CD14-positive monocyte (primary cell): ENCODE data around the gene SNX8. TPM values are rescaled to one million over a fixed set of nuclear protein-coding genes. Genes with fewer than 3 reads are reported as not detected.

Source experiments
- DNase-seq, 3 donors: peaks; one replicate each; pipeline ENCODE4 v3.0.0-alpha.2; 2011 to 2022
- H2AFZ ChIP-seq: 2 replicates; pipeline ENCODE4 v1.6.0; 2012; ENCODE audit warnings: mild to moderate bottlenecking, low read depth, low read length, inconsistent platforms; ENCODE audit not compliant: insufficient read depth, poor library complexity, severe bottlenecking
- H3K27ac ChIP-seq, 2 donors: 1 replicate in 1 of 2; 2 replicates in 1 of 2; pipeline ENCODE4 v1.5.1; 2012 to 2013; ENCODE audit warnings: low read length in 2 of 2, control low read depth in 1 of 2, inconsistent platforms in 1 of 2, low read depth in 1 of 2, mild to moderate bottlenecking in 1 of 2
- H3K27me3 ChIP-seq, 2 donors: one replicate each; pipeline versions ENCODE4 v1.6.0 to v1.6.1; 2011 to 2013; ENCODE audit warnings: low read length in 2 of 2; ENCODE audit not compliant: control insufficient read depth in 2 of 2, insufficient read depth in 2 of 2
- H3K36me3 ChIP-seq, 2 donors: replicated peaks in 1 of 2; 1 replicate in 1 of 2; 2 replicates in 1 of 2; pipeline versions ENCODE4 v1.5.1 to v1.6.1; 2012 to 2013; ENCODE audit warnings: low read length in 2 of 2, control low read depth in 1 of 2, inconsistent platforms in 1 of 2, mild to moderate bottlenecking in 1 of 2; ENCODE audit not compliant: insufficient read depth in 2 of 2, control insufficient read depth in 1 of 2
- H3K4me1 ChIP-seq, 2 donors: 1 replicate in 1 of 2; 2 replicates in 1 of 2; pipeline versions ENCODE4 v1.5.1 to v1.6.1; 2012 to 2013; ENCODE audit warnings: low read length in 2 of 2, control low read depth in 1 of 2, inconsistent platforms in 1 of 2, mild to moderate bottlenecking in 1 of 2, moderate library complexity in 1 of 2; ENCODE audit not compliant: insufficient read depth in 2 of 2, control insufficient read depth in 1 of 2
- H3K4me2 ChIP-seq: replicated peaks from 2 replicates; pipeline ENCODE3; 2012; ENCODE audit warnings: low read length, moderate library complexity, mild to moderate bottlenecking; ENCODE audit not compliant: poor library complexity, severe bottlenecking; ENCODE audit errors: extremely low read depth
- H3K4me3 ChIP-seq, 3 experiments: fragments of 200-600 bp in 1 of 3; sonication (generic) in 1 of 3; replicated peaks in 1 of 3; 1 replicate in 2 of 3; 2 replicates in 1 of 3; pipeline ENCODE4 v1.5.1; 2011 to 2013; ENCODE audit warnings: low read length in 3 of 3, mild to moderate bottlenecking in 3 of 3, control low read depth in 2 of 3, low read depth in 2 of 3, inconsistent platforms in 1 of 3, moderate library complexity in 1 of 3
- H3K79me2 ChIP-seq: 2 replicates; pipeline ENCODE4 v1.6.0; 2012; ENCODE audit warnings: mild to moderate bottlenecking, control low read depth, inconsistent platforms, low read length, moderate library complexity; ENCODE audit not compliant: insufficient read depth
- H3K9ac ChIP-seq: 2 replicates; pipeline ENCODE4 v1.6.0; 2017; ENCODE audit warnings: low read length, mild to moderate bottlenecking; ENCODE audit not compliant: insufficient read depth, poor library complexity, severe bottlenecking
- H3K9me3 ChIP-seq, 2 donors: replicated peaks in 1 of 2; 1 replicate in 1 of 2; 2 replicates in 1 of 2; pipeline versions ENCODE4 v1.5.1 to v1.6.1; 2012 to 2013; ENCODE audit warnings: low read length in 2 of 2, control low read depth in 1 of 2; ENCODE audit not compliant: control insufficient read depth in 1 of 2, insufficient read depth in 1 of 2
- H4K20me1 ChIP-seq: 2 replicates; pipeline ENCODE4 v1.6.0; 2012; ENCODE audit warnings: mild to moderate bottlenecking, low read length, control low read depth, moderate library complexity; ENCODE audit not compliant: insufficient read depth
- H3K27ac Mint-ChIP-seq, 7 donors: one replicate each; pipeline ENCODE4 v1.8.0; 2020; ENCODE audit warnings: mild to moderate bottlenecking in 7 of 7, mixed read lengths in 7 of 7, moderate library complexity in 6 of 7, inconsistent platforms in 2 of 7
- H3K27me3 Mint-ChIP-seq, 3 donors: one replicate each; pipeline ENCODE4 v1.8.0; 2021 to 2022; ENCODE audit warnings: low read depth in 3 of 3, mild to moderate bottlenecking in 3 of 3, mixed read lengths in 3 of 3, moderate library complexity in 3 of 3, inconsistent platforms in 1 of 3
- H3K36me3 Mint-ChIP-seq, 2 donors: one replicate each; pipeline ENCODE4 v1.8.0; 2020; ENCODE audit warnings: mixed read lengths in 2 of 2, inconsistent platforms in 1 of 2, mild to moderate bottlenecking in 1 of 2
- H3K4me1 Mint-ChIP-seq: one replicate; pipeline ENCODE4 v1.8.0; 2020; ENCODE audit warnings: mild to moderate bottlenecking, mixed read lengths
- H3K4me3 Mint-ChIP-seq, 2 donors: one replicate each; pipeline ENCODE4 v1.8.0; 2020; ENCODE audit warnings: mild to moderate bottlenecking in 2 of 2, mixed read lengths in 2 of 2, moderate library complexity in 1 of 2
- H3K9me3 Mint-ChIP-seq, 7 donors: one replicate each; pipeline ENCODE4 v1.8.0; 2020 to 2022; ENCODE audit warnings: mixed read lengths in 7 of 7, mild to moderate bottlenecking in 6 of 7, moderate library complexity in 6 of 7, inconsistent platforms in 2 of 7
- CTCF ChIP-seq: fragments of 200-600 bp; IDR thresholded peaks from one replicate; pipeline ENCODE4 v1.8.0; 2022; ENCODE audit warnings: antibody characterized with exemption, mild to moderate bottlenecking
- WGBS: methylation state at CpG from one replicate; pipeline ENCODE4 v1.1.5; 2013; ENCODE audit warnings: missing lambda C conversion rate; ENCODE audit not compliant: insufficient coverage; 5-methylcytosine and 5-hydroxymethylcytosine counted together
- intact Hi-C, 2 donors: fragments of 100-400 bp; cut with micrococcal nuclease; formaldehyde crosslinking; loops; one replicate each; pipeline versions ENCODE4 v1.15.0 to v1.15.1; 2023
- polyA plus RNA-seq, 3 donors: library from polyadenylated mRNA; depleted of rRNA in 1 of 3; unstranded in 2 of 3; stranded (reverse) in 1 of 3; fragments of 300-500 nt in 2 of 3; fragments of >200 nt in 1 of 3; fragmentation: Illumina TruSeq in 2 of 3; gene quantifications; 1 replicate in 2 of 3; 2 replicates in 1 of 3; pipeline ENCODE4 v1.2.3, GENCODE V29; 2012 to 2021

SNX8 gene
- polyA plus RNA-seq, 3 donors: 15.4 to 43.7 (median 41.9) TPM

GRCh38 chr7:2355705-2356008 lies 41.4 kb upstream of the SNX8 start:
- DNase-seq: no peak
- peaks cover 56% of the 10 kb centered on the region for H4K20me1 ChIP-seq
- H3K4me1 Mint-ChIP-seq: peaks cover 35% of the 10 kb centered on the region

More at GRCh38 chr7:2355705-2356008, 41.4 kb upstream of the SNX8 start:
- Mint-ChIP-seq H3K4me3 (peak overlapping the region; percentile 86), H3K9me3 (peaks cover 0 to 4% (median 0%) of the 10 kb centered on the region in 7 donors), H3K27ac (peak overlapping the region in 6 of 7 donors; percentile 78 to 89 (median 82)), H3K36me3 (peaks cover 15 to 24% of the 10 kb centered on the region in 2 donors), H3K27me3 (peaks cover 0 to 2% (median 1%) of the 10 kb centered on the region in 3 donors)
- WGBS: 1% methylated on average over 8 of the region's 9 CpGs
- TF ChIP-seq CTCF: no peak
- H3K9me3 ChIP-seq: no peaks in the 10 kb centered on the region
- H3K27ac ChIP-seq: peak overlapping the region in 1 of 2 donors; percentile 88
- peak overlapping the region; percentile 97 for H3K9ac ChIP-seq
- H3K4me1 ChIP-seq: peaks cover 24 to 32% of the 10 kb centered on the region in 2 donors
- H3K79me2 ChIP-seq: peaks cover 58% of the 10 kb centered on the region
- H2AFZ ChIP-seq: no peak overlapping the region
- H3K4me3 ChIP-seq: peak overlapping the region; percentile 72 to 88 (median 85)
- peak overlapping the region; percentile 90 for H3K4me2 ChIP-seq
- H3K27me3 ChIP-seq: no peaks in the 10 kb centered on the region
- intact Hi-C loops: loop anchor here (2.0 to 10.0 kb wide), 4 partner anchors 41 to 781 kb away; partner anchors contain the start of genes CHST12 (in 1 of the 2), PSMG3 (in 1 of the 2) and SNX8 (in 1 of the 2)
- H3K36me3 ChIP-seq: peaks cover 10 to 33% of the 10 kb centered on the region in 2 donors
